CD14-positive monocyte (primary cell): Measurements from ENCODE around the gene SLC24A3. TPM values are rescaled to one million over a fixed set of nuclear protein-coding genes. Genes with fewer than 3 reads are reported as not detected.

Experiments
- DNase-seq, 3 donors: peaks; one replicate each; pipeline ENCODE4 v3.0.0-alpha.2; 2011 to 2022
- H2AFZ ChIP-seq: 2 replicates; pipeline ENCODE4 v1.6.0; 2012; ENCODE audit warnings: mild to moderate bottlenecking, low read depth, low read length, inconsistent platforms; ENCODE audit not compliant: insufficient read depth, poor library complexity, severe bottlenecking
- H3K27ac ChIP-seq, 2 donors: 1 replicate in 1 of 2; 2 replicates in 1 of 2; pipeline ENCODE4 v1.5.1; 2012 to 2013; ENCODE audit warnings: low read length in 2 of 2, control low read depth in 1 of 2, inconsistent platforms in 1 of 2, low read depth in 1 of 2, mild to moderate bottlenecking in 1 of 2
- H3K27me3 ChIP-seq, 2 donors: one replicate each; pipeline versions ENCODE4 v1.6.0 to v1.6.1; 2011 to 2013; ENCODE audit warnings: low read length in 2 of 2; ENCODE audit not compliant: control insufficient read depth in 2 of 2, insufficient read depth in 2 of 2
- H3K36me3 ChIP-seq, 2 donors: replicated peaks in 1 of 2; 1 replicate in 1 of 2; 2 replicates in 1 of 2; pipeline versions ENCODE4 v1.5.1 to v1.6.1; 2012 to 2013; ENCODE audit warnings: low read length in 2 of 2, control low read depth in 1 of 2, inconsistent platforms in 1 of 2, mild to moderate bottlenecking in 1 of 2; ENCODE audit not compliant: insufficient read depth in 2 of 2, control insufficient read depth in 1 of 2
- H3K4me1 ChIP-seq, 2 donors: 1 replicate in 1 of 2; 2 replicates in 1 of 2; pipeline versions ENCODE4 v1.5.1 to v1.6.1; 2012 to 2013; ENCODE audit warnings: low read length in 2 of 2, control low read depth in 1 of 2, inconsistent platforms in 1 of 2, mild to moderate bottlenecking in 1 of 2, moderate library complexity in 1 of 2; ENCODE audit not compliant: insufficient read depth in 2 of 2, control insufficient read depth in 1 of 2
- H3K4me2 ChIP-seq: replicated peaks from 2 replicates; pipeline ENCODE3; 2012; ENCODE audit warnings: low read length, moderate library complexity, mild to moderate bottlenecking; ENCODE audit not compliant: poor library complexity, severe bottlenecking; ENCODE audit errors: extremely low read depth
- H3K4me3 ChIP-seq, 3 experiments: fragments of 200-600 bp in 1 of 3; sonication (generic) in 1 of 3; replicated peaks in 1 of 3; 1 replicate in 2 of 3; 2 replicates in 1 of 3; pipeline ENCODE4 v1.5.1; 2011 to 2013; ENCODE audit warnings: low read length in 3 of 3, mild to moderate bottlenecking in 3 of 3, control low read depth in 2 of 3, low read depth in 2 of 3, inconsistent platforms in 1 of 3, moderate library complexity in 1 of 3
- H3K79me2 ChIP-seq: 2 replicates; pipeline ENCODE4 v1.6.0; 2012; ENCODE audit warnings: mild to moderate bottlenecking, control low read depth, inconsistent platforms, low read length, moderate library complexity; ENCODE audit not compliant: insufficient read depth
- H3K9ac ChIP-seq: 2 replicates; pipeline ENCODE4 v1.6.0; 2017; ENCODE audit warnings: low read length, mild to moderate bottlenecking; ENCODE audit not compliant: insufficient read depth, poor library complexity, severe bottlenecking
- H3K9me3 ChIP-seq, 2 donors: replicated peaks in 1 of 2; 1 replicate in 1 of 2; 2 replicates in 1 of 2; pipeline versions ENCODE4 v1.5.1 to v1.6.1; 2012 to 2013; ENCODE audit warnings: low read length in 2 of 2, control low read depth in 1 of 2; ENCODE audit not compliant: control insufficient read depth in 1 of 2, insufficient read depth in 1 of 2
- H4K20me1 ChIP-seq: 2 replicates; pipeline ENCODE4 v1.6.0; 2012; ENCODE audit warnings: mild to moderate bottlenecking, low read length, control low read depth, moderate library complexity; ENCODE audit not compliant: insufficient read depth
- H3K27ac Mint-ChIP-seq, 7 donors: one replicate each; pipeline ENCODE4 v1.8.0; 2020; ENCODE audit warnings: mild to moderate bottlenecking in 7 of 7, mixed read lengths in 7 of 7, moderate library complexity in 6 of 7, inconsistent platforms in 2 of 7
- H3K27me3 Mint-ChIP-seq, 3 donors: one replicate each; pipeline ENCODE4 v1.8.0; 2021 to 2022; ENCODE audit warnings: low read depth in 3 of 3, mild to moderate bottlenecking in 3 of 3, mixed read lengths in 3 of 3, moderate library complexity in 3 of 3, inconsistent platforms in 1 of 3
- H3K36me3 Mint-ChIP-seq, 2 donors: one replicate each; pipeline ENCODE4 v1.8.0; 2020; ENCODE audit warnings: mixed read lengths in 2 of 2, inconsistent platforms in 1 of 2, mild to moderate bottlenecking in 1 of 2
- H3K4me1 Mint-ChIP-seq: one replicate; pipeline ENCODE4 v1.8.0; 2020; ENCODE audit warnings: mild to moderate bottlenecking, mixed read lengths
- H3K4me3 Mint-ChIP-seq, 2 donors: one replicate each; pipeline ENCODE4 v1.8.0; 2020; ENCODE audit warnings: mild to moderate bottlenecking in 2 of 2, mixed read lengths in 2 of 2, moderate library complexity in 1 of 2
- H3K9me3 Mint-ChIP-seq, 7 donors: one replicate each; pipeline ENCODE4 v1.8.0; 2020 to 2022; ENCODE audit warnings: mixed read lengths in 7 of 7, mild to moderate bottlenecking in 6 of 7, moderate library complexity in 6 of 7, inconsistent platforms in 2 of 7
- CTCF ChIP-seq: fragments of 200-600 bp; IDR thresholded peaks from one replicate; pipeline ENCODE4 v1.8.0; 2022; ENCODE audit warnings: antibody characterized with exemption, mild to moderate bottlenecking
- WGBS: methylation state at CpG from one replicate; pipeline ENCODE4 v1.1.5; 2013; ENCODE audit warnings: missing lambda C conversion rate; ENCODE audit not compliant: insufficient coverage; 5-methylcytosine and 5-hydroxymethylcytosine counted together
- intact Hi-C, 2 donors: fragments of 100-400 bp; cut with micrococcal nuclease; formaldehyde crosslinking; loops; one replicate each; pipeline versions ENCODE4 v1.15.0 to v1.15.1; 2023
- polyA plus RNA-seq, 3 donors: library from polyadenylated mRNA; depleted of rRNA in 1 of 3; unstranded in 2 of 3; stranded (reverse) in 1 of 3; fragments of 300-500 nt in 2 of 3; fragments of >200 nt in 1 of 3; fragmentation: Illumina TruSeq in 2 of 3; gene quantifications; 1 replicate in 2 of 3; 2 replicates in 1 of 3; pipeline ENCODE4 v1.2.3, GENCODE V29; 2012 to 2021

SLC24A3 gene
- polyA plus RNA-seq, 3 donors: 0.04 to 0.08 TPM; not detected in 1

DNA sequence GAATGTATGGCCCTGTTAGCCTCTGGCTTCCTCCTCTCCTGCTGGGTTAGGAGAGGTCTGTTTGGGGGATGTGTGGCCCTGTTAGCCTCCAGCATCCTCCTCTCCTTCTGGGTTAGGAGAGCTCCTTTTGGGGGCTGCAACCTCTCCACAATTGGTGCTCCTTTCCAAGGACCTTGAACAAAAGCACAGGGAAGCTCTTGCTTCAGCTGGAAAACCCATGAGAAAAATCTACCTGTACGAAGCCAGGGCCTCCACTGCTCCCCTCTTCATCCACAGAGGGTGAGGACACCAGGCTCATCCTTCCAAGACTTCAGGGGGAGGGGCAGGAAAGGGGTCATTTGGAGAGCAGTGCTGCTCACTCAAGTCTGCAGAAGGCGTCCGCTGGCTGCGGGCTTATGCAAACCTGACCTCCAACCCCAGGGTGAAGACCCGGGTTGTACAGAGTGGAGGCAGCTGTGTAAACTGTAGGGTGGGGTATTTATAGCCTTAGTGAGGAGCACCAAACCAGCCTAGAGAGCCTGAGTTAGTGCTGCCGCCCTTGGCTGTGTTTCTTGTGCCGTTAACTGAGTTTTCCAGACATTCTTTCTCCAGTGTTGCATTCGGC, 62.1 kb downstream of the SLC24A3 start:
- Mint-ChIP-seq H3K9me3 (peaks cover 0 to 2% (median 0%) of the 10 kb centered on the region in 7 donors), H3K36me3 (no peaks in the 10 kb centered on the region), H3K27me3 (peaks cover 0 to 2% (median 2%) of the 10 kb centered on the region in 3 donors), H3K4me3 (no peak overlapping the region), H3K27ac (no peak overlapping the region), H3K4me1 (peaks cover 40% of the 10 kb centered on the region)
- Histone ChIP-seq H3K36me3 (no peaks in the 10 kb centered on the region), H2AFZ (no peak overlapping the region), H3K9ac (no peak overlapping the region), H3K27ac (no peak overlapping the region), H3K79me2 (no peaks in the 10 kb centered on the region), H3K4me2 (no peak overlapping the region), H3K27me3 (no peaks in the 10 kb centered on the region), H3K9me3 (no peaks in the 10 kb centered on the region), H3K4me1 (peaks cover 19 to 24% of the 10 kb centered on the region in 2 donors), H3K4me3 (no peak overlapping the region), H4K20me1 (no peaks in the 10 kb centered on the region)
- DNase-seq: no peak
- intact Hi-C loops: loop anchor here in 1 of 2 donors (10.0 kb wide), 1 partner anchor 60 kb away; the partner anchor contains the start of gene SLC24A3
- 94% methylated on average over 8 of the region's 8 CpGs for WGBS
- TF ChIP-seq CTCF: no peak

DNA sequence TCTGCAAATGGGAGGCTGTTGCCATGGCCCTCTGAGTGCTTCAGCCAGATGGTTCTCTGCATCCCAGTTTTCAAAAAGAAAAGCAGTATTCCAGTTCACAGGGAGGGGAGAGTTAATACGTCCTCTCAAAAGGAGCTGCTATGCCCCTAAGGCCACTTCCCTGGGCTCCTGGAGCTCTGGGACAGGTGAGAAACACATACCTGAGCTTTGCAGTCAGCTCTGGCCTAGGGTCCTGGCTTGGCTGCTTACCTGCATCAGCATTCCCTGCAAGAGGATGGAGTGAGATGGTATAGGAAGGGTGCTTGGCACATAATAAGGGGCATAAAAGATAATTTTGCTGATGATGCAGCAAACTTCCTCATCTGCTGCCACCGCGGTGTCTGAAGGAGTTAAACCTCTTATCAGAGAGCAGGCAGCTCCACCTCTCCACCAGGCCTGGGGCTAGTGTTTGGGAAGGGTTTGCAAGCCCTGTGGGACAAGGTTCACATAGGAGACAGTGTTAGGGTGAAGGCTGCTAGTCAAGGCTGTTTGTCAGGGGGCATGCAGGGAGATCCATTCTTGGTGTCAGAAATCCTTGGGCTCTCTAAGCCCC, 62.7 kb downstream of the SLC24A3 start:
- no peak overlapping the region for H3K4me2 ChIP-seq
- H3K79me2 ChIP-seq: no peaks in the 10 kb centered on the region
- no peaks in the 10 kb centered on the region for H3K36me3 ChIP-seq
- Mint-ChIP-seq H3K36me3 (no peaks in the 10 kb centered on the region), H3K9me3 (peaks cover 0 to 2% (median 0%) of the 10 kb centered on the region in 7 donors), H3K4me1 (peaks cover 40% of the 10 kb centered on the region), H3K27me3 (peaks cover 0 to 2% (median 2%) of the 10 kb centered on the region in 3 donors), H3K4me3 (no peak overlapping the region), H3K27ac (no peak overlapping the region)
- WGBS: 89% methylated on average over 1 of the region's 3 CpGs
- H3K27me3 ChIP-seq: no peaks in the 10 kb centered on the region
- H3K9ac ChIP-seq: no peak overlapping the region
- intact Hi-C loops: loop anchor here in 1 of 2 donors (10.0 kb wide), 1 partner anchor 60 kb away; the partner anchor contains the start of gene SLC24A3
- no peaks in the 10 kb centered on the region for H3K9me3 ChIP-seq
- no peak overlapping the region for H3K4me3 ChIP-seq
- no peaks in the 10 kb centered on the region for H4K20me1 ChIP-seq
- DNase-seq: no peak
- H3K4me1 ChIP-seq: peaks cover 19 to 24% of the 10 kb centered on the region in 2 donors
- TF ChIP-seq CTCF: no peak
- H2AFZ ChIP-seq: peak overlapping the region; percentile 38
- H3K27ac ChIP-seq: no peak overlapping the region
